ENCODE data around the gene FAM184B. TPM values are rescaled to one million over a fixed set of nuclear protein-coding genes. Genes with fewer than 3 reads are reported as not detected.

Gene FAM184B
- total RNA-seq, 1 donor from 2014 or later: not detected

- Mint-ChIP-seq H3K4me3 (ENCODE audit: unreplicated experiment) (peak overlapping the region; percentile 99), H3K36me3 (ENCODE audit: unreplicated experiment) (peaks cover 2% of the 10 kb centered on the region), H3K27me3 (ENCODE audit: unreplicated experiment) (no peaks in the 10 kb centered on the region), H3K9me3 (ENCODE audit: unreplicated experiment) (no peaks in the 10 kb centered on the region), H3K4me1 (ENCODE audit: unreplicated experiment) (peaks cover 61% of the 10 kb centered on the region), H3K27ac (ENCODE audit: unreplicated experiment) (peak overlapping the region; percentile 100)
- DNase-seq (ENCODE audit: extremely low spot score, unreplicated experiment): no peak
- TF ChIP-seq CTCF (IDR thresholded peaks at IDR 0.05): no peak
These were observed 28.2 kb upstream of the FAM184B start for GRCh38 chr4:17809667-17810066.

DNA sequence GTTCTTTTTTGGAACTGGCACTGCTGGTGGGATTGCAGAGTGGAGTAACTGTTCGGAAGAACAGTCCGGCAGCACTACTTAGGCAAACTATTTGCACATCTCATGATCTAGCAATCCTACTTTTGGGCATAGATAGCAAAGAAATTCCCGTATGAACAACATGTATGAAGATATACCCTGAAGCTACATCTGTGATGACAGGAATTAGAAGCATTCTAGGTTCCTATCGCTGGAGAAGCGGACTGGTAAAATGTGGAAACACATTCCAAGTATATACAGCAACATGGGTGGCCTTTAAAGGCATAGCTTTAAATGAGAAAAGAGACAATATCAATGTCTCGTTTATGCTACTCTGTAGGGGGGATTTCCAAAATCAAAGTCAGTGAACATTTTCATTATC is 26.0 kb upstream of the FAM184B start:
- Mint-ChIP-seq H3K9me3 (ENCODE audit: unreplicated experiment) (no peaks in the 10 kb centered on the region), H3K27me3 (ENCODE audit: unreplicated experiment) (no peaks in the 10 kb centered on the region), H3K36me3 (ENCODE audit: unreplicated experiment) (peaks cover 19% of the 10 kb centered on the region), H3K4me3 (ENCODE audit: unreplicated experiment) (peak overlapping the region; percentile 69), H3K27ac (ENCODE audit: unreplicated experiment) (peak overlapping the region; percentile 66), H3K4me1 (ENCODE audit: unreplicated experiment) (peaks cover 44% of the 10 kb centered on the region)
- DNase-seq (ENCODE audit: extremely low spot score, unreplicated experiment): no peak
- TF ChIP-seq CTCF (IDR thresholded peaks at IDR 0.05): no peak

DNA sequence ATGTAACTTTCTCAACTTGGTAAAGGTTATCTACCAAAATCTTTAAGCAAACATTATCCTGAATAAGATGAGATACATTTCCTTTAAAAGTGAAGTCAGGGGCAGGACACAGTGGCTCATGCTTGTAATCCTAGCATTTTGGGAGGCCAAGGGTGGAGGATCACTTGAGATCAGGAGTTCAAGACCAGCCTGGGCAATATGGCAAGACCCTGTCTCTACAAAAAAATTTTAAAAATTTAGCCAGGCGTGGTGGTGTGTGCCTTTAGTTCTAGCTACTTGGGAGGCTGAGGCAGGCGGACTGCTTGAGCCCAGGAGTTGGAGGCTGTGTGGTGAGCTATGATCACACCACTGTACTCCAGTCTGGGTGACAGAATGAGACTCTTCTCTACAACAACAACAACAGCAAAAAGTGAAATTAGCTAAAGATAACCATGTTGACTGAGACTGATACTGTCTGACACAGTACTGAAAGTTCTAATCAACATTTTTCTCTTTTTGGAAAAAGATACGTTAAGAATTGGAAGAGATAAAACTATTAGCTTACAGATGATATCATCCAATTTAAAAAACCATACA is 24.2 kb upstream of the FAM184B start:
- H3K36me3 Mint-ChIP-seq (ENCODE audit: unreplicated experiment): peaks cover 23% of the 10 kb centered on the region
- H3K4me1 Mint-ChIP-seq (ENCODE audit: unreplicated experiment): peaks cover 39% of the 10 kb centered on the region
- H3K27me3 Mint-ChIP-seq (ENCODE audit: unreplicated experiment): no peaks in the 10 kb centered on the region
- no peak overlapping the region for H3K4me3 Mint-ChIP-seq (ENCODE audit: unreplicated experiment)
- H3K9me3 Mint-ChIP-seq (ENCODE audit: unreplicated experiment): no peaks in the 10 kb centered on the region
- no peak overlapping the region for H3K27ac Mint-ChIP-seq (ENCODE audit: unreplicated experiment)
- DNase-seq (ENCODE audit: extremely low spot score, unreplicated experiment): no peak
- TF ChIP-seq CTCF (IDR thresholded peaks at IDR 0.05): no peak

GRCh38 chr4:17797808-17798207 is 16.4 kb upstream of the FAM184B start:
- no peak for DNase-seq (ENCODE audit: extremely low spot score, unreplicated experiment)
- TF ChIP-seq CTCF (IDR thresholded peaks at IDR 0.05): no peak
- Mint-ChIP-seq H3K9me3 (ENCODE audit: unreplicated experiment) (no peaks in the 10 kb centered on the region), H3K27me3 (ENCODE audit: unreplicated experiment) (no peaks in the 10 kb centered on the region), H3K36me3 (ENCODE audit: unreplicated experiment) (peaks cover 20% of the 10 kb centered on the region), H3K4me1 (ENCODE audit: unreplicated experiment) (no peaks in the 10 kb centered on the region), H3K4me3 (ENCODE audit: unreplicated experiment) (no peak overlapping the region), H3K27ac (ENCODE audit: unreplicated experiment) (no peak overlapping the region)

DNA sequence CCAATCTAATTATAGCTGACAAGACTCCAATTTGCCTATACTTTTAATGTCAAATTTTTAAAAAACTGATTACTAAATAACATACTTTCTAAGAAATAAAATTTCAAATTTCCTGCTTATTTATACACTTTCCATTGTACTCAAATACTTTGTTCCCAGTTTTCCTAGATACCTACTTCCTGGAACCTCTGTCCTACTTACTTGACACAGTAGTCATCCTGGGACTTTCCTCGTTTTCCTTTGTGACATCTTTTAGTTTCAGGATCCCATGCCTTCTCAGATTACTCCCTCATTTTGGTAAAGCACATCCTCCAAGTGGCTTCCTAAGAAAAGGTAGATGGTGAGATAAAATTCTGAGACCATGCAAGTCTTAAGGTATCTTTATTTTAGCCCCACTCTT is 13.3 kb upstream of the FAM184B start:
- no peaks in the 10 kb centered on the region for H3K27me3 Mint-ChIP-seq (ENCODE audit: unreplicated experiment)
- no peaks in the 10 kb centered on the region for H3K4me1 Mint-ChIP-seq (ENCODE audit: unreplicated experiment)
- H3K36me3 Mint-ChIP-seq (ENCODE audit: unreplicated experiment): peaks cover 24% of the 10 kb centered on the region
- H3K9me3 Mint-ChIP-seq (ENCODE audit: unreplicated experiment): no peaks in the 10 kb centered on the region
- no peak for TF ChIP-seq CTCF (IDR thresholded peaks at IDR 0.05)
- H3K4me3 Mint-ChIP-seq (ENCODE audit: unreplicated experiment): no peak overlapping the region
- H3K27ac Mint-ChIP-seq (ENCODE audit: unreplicated experiment): no peak overlapping the region
- DNase-seq (ENCODE audit: extremely low spot score, unreplicated experiment): no peak

Measured in osteocyte (in vitro differentiated cells).